ENCODE measurements around the gene GNAO1. TPM values are rescaled to one million over a fixed set of nuclear protein-coding genes. Genes with fewer than 3 reads are reported as not detected.
A peak's percentile ranks its signal among the peaks of the same experiment; 100 is the strongest.

Gene GNAO1
- total and polyA plus RNA-seq, 2 of the 13 experiments (the other 11 are each of a cell fraction or from before 2014, with no cell fraction given), result not detected

- peak; percentile 56; the same call in 1 of the 2 replicates for TF ChIP-seq BORCS8-MEF2B (CRISPR knock-in tag; IDR thresholded peaks at IDR 0.05)
- no peak for TF ChIP-seq ZNF775 (CRISPR knock-in tag; IDR thresholded peaks at IDR 0.05; ENCODE audit: borderline replicate concordance)
- 0 out of 2 replicates have a peak, but pooled peaks have one; percentile 16 for TF ChIP-seq PRDM10 (CRISPR knock-in tag; IDR thresholded peaks at IDR 0.05; ENCODE audit: low read depth)
- no peak for TF ChIP-seq MTA3 (CRISPR knock-in tag; IDR thresholded peaks at IDR 0.05)
- no peak for TF ChIP-seq DPF2 (CRISPR knock-in tag; IDR thresholded peaks at IDR 0.05; ENCODE audit: borderline replicate concordance, low read depth)
- TF ChIP-seq ZNF609 (CRISPR knock-in tag; IDR thresholded peaks at IDR 0.05; ENCODE audit: borderline replicate concordance), result 0 out of 2 replicates have a peak, but pooled peaks have one; percentile 38
- TF ChIP-seq BCL6 (CRISPR knock-in tag; IDR thresholded peaks at IDR 0.05), result no peak
- TF ChIP-seq ZMYM3 (CRISPR knock-in tag; IDR thresholded peaks at IDR 0.05), result no peak
- TF ChIP-seq SIX1 (CRISPR knock-in tag; IDR thresholded peaks at IDR 0.05; ENCODE audit: borderline replicate concordance), result no peak
- TF ChIP-seq NCOA1 (CRISPR knock-in tag; IDR thresholded peaks at IDR 0.05), result no peak
- TF ChIP-seq DR1 (CRISPR knock-in tag; IDR thresholded peaks at IDR 0.05), result no peak
- peak; percentile 84; the same call in 1 of the 2 replicates for TF ChIP-seq ZNF691 (CRISPR knock-in tag; IDR thresholded peaks at IDR 0.05; ENCODE audit: borderline replicate concordance, low read depth)
- TF ChIP-seq RNF2 (conservative IDR thresholded peaks at IDR 0.05; ENCODE audit: low read depth), result no peak
- no peak for TF ChIP-seq ZNF740 (CRISPR knock-in tag; IDR thresholded peaks at IDR 0.05)
- TF ChIP-seq IKZF1 (IDR thresholded peaks at IDR 0.05), result no peak
- no peak for TF ChIP-seq ZNF784 (CRISPR knock-in tag; IDR thresholded peaks at IDR 0.05; ENCODE audit: borderline replicate concordance)
- no peak for TF ChIP-seq THAP7 (CRISPR knock-in tag; IDR thresholded peaks at IDR 0.05)
These were observed 141.3 kb downstream of the GNAO1 start (continued) for GRCh38 chr16:56332464-56333079.

All from HepG2 (cell line).